Mesothelial cell of epicardium (in vitro differentiated cells): ENCODE results near the gene ANKRD24. TPM values are rescaled to one million over a fixed set of nuclear protein-coding genes. Genes with fewer than 3 reads are reported as not detected.

Experiments used
- DNase-seq, 2 experiments: peaks; one replicate each; pipeline ENCODE4 v3.0.0; 2021; ENCODE audit warnings: low spot score in 2 of 2; ENCODE audit not compliant: unreplicated experiment in 2 of 2
- H3K27ac Mint-ChIP-seq: 2 replicates; pipeline ENCODE4 v1.8.0; 2021; ENCODE audit warnings: mixed read lengths
- H3K27me3 Mint-ChIP-seq: 2 replicates; pipeline ENCODE4 v1.8.0; 2021; ENCODE audit warnings: low read depth, mixed read lengths
- H3K36me3 Mint-ChIP-seq: 2 replicates; pipeline ENCODE4 v1.8.0; 2021; ENCODE audit warnings: mixed read lengths
- H3K4me1 Mint-ChIP-seq: 2 replicates; pipeline ENCODE4 v1.8.0; 2021; ENCODE audit warnings: mixed read lengths
- H3K4me3 Mint-ChIP-seq: 2 replicates; pipeline ENCODE4 v1.8.0; 2021; ENCODE audit warnings: mild to moderate bottlenecking, moderate library complexity, mixed read lengths
- H3K9me3 Mint-ChIP-seq: 2 replicates; pipeline ENCODE4 v1.8.0; 2021; ENCODE audit warnings: mixed read lengths
- total RNA-seq: library from RNA; stranded (reverse); gene quantifications from 3 replicates; pipeline ENCODE4 v1.2.1, GENCODE V29; 2021
- TF ChIP-seq, protein P1 (sequence below): fragments of 200-600 bp; sonication (generic); IDR thresholded peaks from one replicate; pipeline ENCODE4 v1.5.0; 2021; ENCODE audit warnings: antibody characterized with exemption; ENCODE audit not compliant: unreplicated experiment

The ANKRD24 gene
- total RNA-seq, 1 donor from 2014 or later = 0.98 TPM

DNA sequence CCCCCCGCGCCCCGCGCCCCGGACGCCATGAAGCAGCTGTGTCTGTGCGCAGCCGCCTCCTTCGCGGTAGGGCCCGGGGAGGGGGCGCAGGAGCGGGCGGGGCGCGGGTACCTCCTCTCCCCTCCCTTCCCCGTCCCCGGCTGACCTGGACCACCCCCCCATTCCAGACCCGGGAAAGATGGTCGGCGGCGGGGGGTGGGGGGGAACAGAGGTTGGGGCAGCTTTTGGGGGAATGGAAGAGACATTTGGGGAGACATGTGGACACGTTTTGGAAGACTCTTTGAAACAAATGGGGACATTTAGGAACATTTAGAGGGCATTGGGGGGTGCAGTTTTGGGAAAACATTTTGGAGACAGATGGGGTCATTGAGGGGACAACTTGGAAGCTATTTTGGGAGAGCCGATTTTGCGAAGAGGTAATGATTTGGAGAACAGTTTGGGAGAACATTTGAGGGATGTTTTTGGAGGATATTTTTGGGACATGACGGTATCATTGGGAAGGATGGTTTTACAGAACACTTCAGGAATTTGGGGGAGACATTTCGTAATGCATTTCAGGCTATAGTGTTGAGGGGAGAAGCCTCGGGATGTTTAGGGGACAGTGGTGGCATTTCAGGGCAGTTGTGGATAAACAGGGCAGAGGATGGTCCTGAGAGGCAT, 16.1 kb downstream of the ANKRD24 start:
- H3K36me3 Mint-ChIP-seq = no peaks in the 10 kb centered on the region
- no peak for DNase-seq
- peak overlapping the region; percentile 13 for H3K4me3 Mint-ChIP-seq
- no peaks in the 10 kb centered on the region for H3K9me3 Mint-ChIP-seq
- no peak overlapping the region for H3K27ac Mint-ChIP-seq
- peaks cover 85% of the 10 kb centered on the region for H3K27me3 Mint-ChIP-seq
- peaks cover 10% of the 10 kb centered on the region for H3K4me1 Mint-ChIP-seq
- TF ChIP-seq, protein P1, sequence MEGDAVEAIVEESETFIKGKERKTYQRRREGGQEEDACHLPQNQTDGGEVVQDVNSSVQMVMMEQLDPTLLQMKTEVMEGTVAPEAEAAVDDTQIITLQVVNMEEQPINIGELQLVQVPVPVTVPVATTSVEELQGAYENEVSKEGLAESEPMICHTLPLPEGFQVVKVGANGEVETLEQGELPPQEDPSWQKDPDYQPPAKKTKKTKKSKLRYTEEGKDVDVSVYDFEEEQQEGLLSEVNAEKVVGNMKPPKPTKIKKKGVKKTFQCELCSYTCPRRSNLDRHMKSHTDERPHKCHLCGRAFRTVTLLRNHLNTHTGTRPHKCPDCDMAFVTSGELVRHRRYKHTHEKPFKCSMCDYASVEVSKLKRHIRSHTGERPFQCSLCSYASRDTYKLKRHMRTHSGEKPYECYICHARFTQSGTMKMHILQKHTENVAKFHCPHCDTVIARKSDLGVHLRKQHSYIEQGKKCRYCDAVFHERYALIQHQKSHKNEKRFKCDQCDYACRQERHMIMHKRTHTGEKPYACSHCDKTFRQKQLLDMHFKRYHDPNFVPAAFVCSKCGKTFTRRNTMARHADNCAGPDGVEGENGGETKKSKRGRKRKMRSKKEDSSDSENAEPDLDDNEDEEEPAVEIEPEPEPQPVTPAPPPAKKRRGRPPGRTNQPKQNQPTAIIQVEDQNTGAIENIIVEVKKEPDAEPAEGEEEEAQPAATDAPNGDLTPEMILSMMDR = no peak

DNA sequence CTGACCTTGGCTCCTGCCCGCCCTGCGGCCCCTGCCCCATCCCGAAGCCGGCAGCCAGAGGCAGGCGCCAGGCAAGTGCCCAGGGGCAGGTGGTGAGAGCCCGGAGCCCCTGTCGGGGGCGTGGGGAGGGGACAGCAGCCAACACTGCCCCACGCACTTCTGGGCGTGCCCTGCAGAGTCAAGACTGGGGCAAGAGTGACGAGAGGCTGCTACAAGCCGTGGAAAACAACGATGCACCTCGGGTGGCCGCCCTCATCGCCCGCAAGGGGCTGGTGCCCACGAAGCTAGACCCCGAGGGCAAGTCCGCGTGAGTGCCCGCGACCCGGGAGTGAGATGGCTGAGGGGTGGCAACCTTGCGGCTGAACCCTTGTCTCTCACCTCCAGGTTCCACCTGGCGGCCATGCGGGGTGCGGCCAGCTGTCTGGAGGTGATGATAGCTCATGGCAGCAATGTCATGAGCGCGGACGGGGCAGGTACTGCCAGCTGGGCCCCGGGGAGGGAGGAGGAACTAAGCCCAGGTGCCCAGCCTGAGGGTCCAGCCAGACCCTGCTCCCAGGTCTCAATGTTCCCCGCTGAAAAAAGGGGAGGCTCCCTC, 17.3 kb downstream of the ANKRD24 start:
- no peak overlapping the region for H3K4me3 Mint-ChIP-seq
- no peaks in the 10 kb centered on the region for H3K36me3 Mint-ChIP-seq
- no peak overlapping the region for H3K27ac Mint-ChIP-seq
- TF ChIP-seq, protein P1 = peak; percentile 28
- peaks cover 10% of the 10 kb centered on the region for H3K4me1 Mint-ChIP-seq
- no peak for DNase-seq
- no peaks in the 10 kb centered on the region for H3K9me3 Mint-ChIP-seq
- H3K27me3 Mint-ChIP-seq = peaks cover 76% of the 10 kb centered on the region

DNA sequence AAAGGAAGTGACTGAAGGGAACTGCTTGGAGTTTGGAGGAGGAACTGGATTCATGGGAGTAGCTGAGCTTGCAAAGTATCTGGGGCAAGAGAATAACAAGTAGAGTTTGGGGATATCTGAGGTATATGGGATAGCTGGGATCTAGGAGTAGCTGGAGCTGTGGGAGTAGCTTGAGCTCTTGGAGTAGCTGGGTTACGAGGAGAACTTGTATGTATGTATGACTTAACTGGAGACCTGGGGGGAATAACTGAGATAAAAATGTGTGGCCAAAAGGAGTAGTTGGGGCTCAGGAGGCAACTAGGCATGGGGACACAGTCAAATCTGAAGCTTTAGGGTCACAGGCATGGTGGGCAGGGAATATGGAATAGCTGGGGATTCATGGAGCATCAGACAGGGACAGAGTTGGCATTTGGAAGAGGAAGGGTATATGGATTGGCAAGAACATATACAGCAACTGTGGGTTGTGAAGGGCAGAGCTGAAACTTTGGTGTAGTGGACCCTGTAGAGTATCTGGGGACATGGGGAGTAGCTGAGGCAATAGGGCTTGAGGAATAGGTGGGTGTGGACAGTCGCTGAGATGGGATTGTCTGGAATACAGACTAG, 18.6 kb downstream of the ANKRD24 start:
- Mint-ChIP-seq H3K9me3 (no peaks in the 10 kb centered on the region), H3K36me3 (no peaks in the 10 kb centered on the region), H3K27ac (no peak overlapping the region), H3K27me3 (peaks cover 64% of the 10 kb centered on the region), H3K4me3 (no peak overlapping the region), H3K4me1 (peaks cover 10% of the 10 kb centered on the region)
- DNase-seq = no peak
- TF ChIP-seq, protein P1 = no peak

DNA sequence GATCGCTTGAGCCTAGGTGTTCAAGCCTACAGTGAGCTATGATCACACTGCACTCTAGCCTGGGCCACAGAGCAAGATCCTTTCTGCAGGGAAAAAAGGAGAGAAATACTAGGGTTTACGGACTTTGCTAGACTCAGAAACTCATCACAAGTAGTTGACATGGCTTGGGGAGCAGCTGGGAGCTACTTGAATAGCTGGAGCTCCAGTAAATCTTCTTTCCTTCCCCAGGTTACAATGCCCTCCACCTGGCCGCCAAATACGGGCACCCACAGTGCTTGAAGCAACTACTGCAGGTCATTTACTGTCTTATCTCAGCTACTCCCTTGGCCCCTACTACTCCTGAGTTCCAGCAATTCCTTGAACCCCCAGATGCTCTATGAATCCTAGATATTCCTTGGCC, 19.3 kb downstream of the ANKRD24 start:
- H3K4me3 Mint-ChIP-seq = no peak overlapping the region
- TF ChIP-seq, protein P1 = no peak
- H3K36me3 Mint-ChIP-seq = no peaks in the 10 kb centered on the region
- H3K4me1 Mint-ChIP-seq = peaks cover 10% of the 10 kb centered on the region
- peaks cover 57% of the 10 kb centered on the region for H3K27me3 Mint-ChIP-seq
- no peak overlapping the region for H3K27ac Mint-ChIP-seq
- DNase-seq = no peak
- H3K9me3 Mint-ChIP-seq = no peaks in the 10 kb centered on the region

DNA sequence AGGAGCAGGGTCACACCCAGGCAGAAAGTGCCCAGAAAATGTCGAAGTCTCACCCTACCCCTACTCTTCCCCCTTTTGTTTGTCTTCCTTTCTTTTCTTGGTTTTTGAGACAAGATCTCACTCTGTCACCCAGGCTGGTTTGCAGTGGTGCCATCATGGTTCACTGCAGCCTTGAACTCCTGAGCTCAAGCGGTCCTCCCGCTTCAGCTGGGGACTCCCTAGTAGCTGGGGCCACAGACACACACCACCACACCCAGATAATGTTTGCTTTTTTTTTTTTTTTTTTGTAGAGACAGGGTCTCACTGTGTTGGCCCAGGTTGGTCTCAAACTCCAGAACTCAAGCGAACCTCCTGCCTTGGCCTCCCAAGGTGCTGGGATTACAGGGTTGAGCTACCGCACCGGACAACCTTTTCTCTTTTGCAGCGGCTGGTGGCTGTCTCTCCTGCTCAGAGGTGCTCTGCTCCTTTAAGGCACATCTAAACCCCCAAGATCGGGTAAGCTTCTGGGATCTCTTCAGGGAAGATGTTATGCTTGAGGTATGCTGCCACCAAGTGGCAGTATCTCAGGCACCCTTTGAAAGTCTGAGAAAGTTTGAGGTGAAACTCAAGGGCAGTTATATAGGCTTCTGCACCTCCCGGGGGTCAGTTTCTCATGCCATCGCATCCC, 24.5 kb downstream of the ANKRD24 start:
- H3K4me1 Mint-ChIP-seq = no peaks in the 10 kb centered on the region
- H3K27ac Mint-ChIP-seq = no peak overlapping the region
- TF ChIP-seq, protein P1 = no peak
- H3K36me3 Mint-ChIP-seq = no peaks in the 10 kb centered on the region
- no peak for DNase-seq
- H3K27me3 Mint-ChIP-seq = peaks cover 15% of the 10 kb centered on the region
- no peak overlapping the region for H3K4me3 Mint-ChIP-seq
- H3K9me3 Mint-ChIP-seq = no peaks in the 10 kb centered on the region
